Endothelial cell of umbilical vein (primary cell): ENCODE measurements around the gene CERKL. TPM values are rescaled to one million over a fixed set of nuclear protein-coding genes. Genes with fewer than 3 reads are reported as not detected.

Experiments used
- BruUV-seq: library from RNA; stranded (reverse); fragments of 400-500 nt; replicated peaks from 2 replicates; lab custom pipeline; 2021; lab: Mats Ljungman, UMichigan
- CTCF ChIA-PET: fragments of 300-600, 350-600 bp; sonication (Branson Sonifier 250); formaldehyde crosslinking; loops from one replicate; lab custom pipeline; 2021; ENCODE audit warnings: antibody characterized with exemption, inconsistent platforms; lab: Charles Lee
- POLR2A ChIA-PET: fragments of 300-600, 350-600 bp; sonication (Branson Sonifier 250); formaldehyde crosslinking; loops from one replicate; lab custom pipeline; 2021; ENCODE audit warnings: antibody characterized with exemption, inconsistent platforms; lab: Charles Lee
- DNase-seq: peaks from one replicate; pipeline ENCODE4 v3.0.0-alpha.2; 2011; ENCODE audit warnings: low read depth, low spot score
- FAIRE-seq: peaks from 2 replicates; lab custom pipeline; 2011; peaks lifted over from hg19 to GRCh38; lab: Jason Lieb, UNC
- H2AFZ ChIP-seq: 2 replicates; pipeline ENCODE4 v1.6.0; 2012; ENCODE audit warnings: low read depth, low read length, control low read depth, inconsistent platforms
- H3K27ac ChIP-seq: 2 replicates; pipeline ENCODE4 v1.5.1; 2011; ENCODE audit warnings: low read depth, mild to moderate bottlenecking, control low read depth, low read length, moderate library complexity; ENCODE audit not compliant: insufficient read depth
- H3K27me3 ChIP-seq, 2 experiments: 2 replicates each; pipeline versions ENCODE4 v1.6.0 to v1.6.1; 2011; ENCODE audit warnings: low read length in 2 of 2, mixed read lengths in 1 of 2; ENCODE audit not compliant: control insufficient read depth in 2 of 2, insufficient read depth in 2 of 2
- H3K36me3 ChIP-seq, 2 experiments: 2 replicates in 1 of 2; 3 replicates in 1 of 2; pipeline ENCODE4 v1.5.1; 2011; ENCODE audit warnings: low read length in 2 of 2, mild to moderate bottlenecking in 1 of 2, moderate library complexity in 1 of 2; ENCODE audit not compliant: control insufficient read depth in 2 of 2, insufficient read depth in 2 of 2; ENCODE audit errors: extremely low read depth in 1 of 2
- H3K4me1 ChIP-seq: 3 replicates; pipeline ENCODE4 v1.5.1; 2011; ENCODE audit warnings: mild to moderate bottlenecking, low read length; ENCODE audit not compliant: control insufficient read depth, insufficient read depth; ENCODE audit errors: extremely low read depth
- H3K4me2 ChIP-seq: 2 replicates; pipeline ENCODE4 v1.6.1; 2011; ENCODE audit warnings: low read length, control low read depth, mixed read lengths; ENCODE audit not compliant: insufficient read depth
- H3K4me3 ChIP-seq, 3 experiments: fragments of 200-600 bp in 1 of 3; sonication (generic), shearing (Covaris generic) in 1 of 3; replicated peaks in 1 of 3; 2 replicates each; pipeline ENCODE4 v1.5.1; 2011 to 2016; ENCODE audit warnings: control low read depth in 3 of 3, low read length in 3 of 3, mild to moderate bottlenecking in 2 of 3, inconsistent platforms in 1 of 3, low read depth in 1 of 3, moderate library complexity in 1 of 3; ENCODE audit not compliant: insufficient read depth in 1 of 3
- H3K79me2 ChIP-seq: 2 replicates; pipeline ENCODE4 v1.6.0; 2012; ENCODE audit warnings: low read length, inconsistent platforms; ENCODE audit not compliant: control insufficient read depth, insufficient read depth
- H3K9ac ChIP-seq: replicated peaks from 2 replicates; pipeline ENCODE3; 2011; ENCODE audit warnings: low read length, control low read depth; ENCODE audit not compliant: insufficient read depth; ENCODE audit errors: extremely low read depth
- H3K9me1 ChIP-seq: replicated peaks from 3 replicates; pipeline ENCODE4 v1.6.0; 2011; ENCODE audit warnings: mild to moderate bottlenecking, low read length; ENCODE audit not compliant: control insufficient read depth, insufficient read depth; ENCODE audit errors: extremely low read depth
- H3K9me3 ChIP-seq: replicated peaks from 2 replicates; pipeline ENCODE4 v1.5.1; 2012; ENCODE audit warnings: low read length, inconsistent platforms; ENCODE audit not compliant: control insufficient read depth, insufficient read depth
- H4K20me1 ChIP-seq: replicated peaks from 2 replicates; pipeline ENCODE3; 2011; ENCODE audit warnings: mild to moderate bottlenecking, low read length; ENCODE audit not compliant: control insufficient read depth, insufficient read depth; ENCODE audit errors: extremely low read depth
- EZH2 ChIP-seq: IDR thresholded peaks from 2 replicates; pipeline ENCODE4 v1.6.1; 2012; ENCODE audit warnings: borderline replicate concordance, low read depth, mild to moderate bottlenecking, moderate library complexity, low read length, inconsistent platforms; ENCODE audit not compliant: severe bottlenecking
- FOS ChIP-seq: IDR thresholded peaks from 2 replicates; pipeline ENCODE4 v1.6.1; 2011; ENCODE audit warnings: mild to moderate bottlenecking, low read length, moderate library complexity, borderline replicate concordance; ENCODE audit not compliant: insufficient read depth
- GATA2 ChIP-seq: IDR thresholded peaks from 2 replicates; pipeline ENCODE4 v1.7.0; 2011; ENCODE audit warnings: low read depth, mild to moderate bottlenecking, moderate library complexity, mixed read lengths, low read length; ENCODE audit not compliant: insufficient read length, insufficient read depth
- JUN ChIP-seq: IDR thresholded peaks from 2 replicates; pipeline ENCODE4 v1.6.1; 2011; ENCODE audit warnings: borderline replicate concordance, low read depth; ENCODE audit not compliant: insufficient read length, insufficient read depth
- MYC ChIP-seq: IDR thresholded peaks from one replicate; pipeline ENCODE4 v1.6.1; 2011; ENCODE audit warnings: mild to moderate bottlenecking, low read depth, low read length
- POLR2A ChIP-seq: IDR thresholded peaks from 2 replicates; pipeline ENCODE4 v1.6.1; 2012; ENCODE audit warnings: low read depth, mild to moderate bottlenecking, control low read depth, low read length
- POLR2AphosphoS5 ChIP-seq: IDR thresholded peaks from 2 replicates; pipeline ENCODE4 v1.6.1; 2012; ENCODE audit warnings: low read depth, mild to moderate bottlenecking, control low read depth, low read length, moderate library complexity; ENCODE audit not compliant: insufficient read depth
- dilution Hi-C: fragments of 300-500 bp; cut with MboI; formaldehyde crosslinking; loops from one replicate; pipeline ENCODE4 v1.15.0; 2019; ENCODE audit warnings: low sequenced_read_pairs; ENCODE audit not compliant: extremely low pct_ligation_motif_present
- intact Hi-C: fragments of 100-400 bp; cut with micrococcal nuclease; formaldehyde crosslinking; loops from one replicate; pipeline ENCODE4 v1.10.0; 2022
- polyA plus RNA-seq, 4 experiments: library from polyadenylated mRNA; depleted of rRNA in 3 of 4; stranded (reverse) in 3 of 4; unstranded in 1 of 4; fragments of >200 nt; gene quantifications; 2 replicates each; pipeline versions ENCODE4 v1.2.1 to v1.2.3, GENCODE V29; 2011 to 2012; ENCODE audit warnings: missing spikeins in 1 of 4
- total RNA-seq: library from RNA; stranded (reverse); gene quantifications from 2 replicates; pipeline ENCODE4 v1.2.3, GENCODE V29; 2021
- TF ChIP-seq, protein P1 (sequence below), 2 donors: IDR thresholded peaks; 1 replicate in 1 of 2; 2 replicates in 1 of 2; pipeline ENCODE4 v1.5.1; 2011; ENCODE audit warnings: low read length in 2 of 2, mild to moderate bottlenecking in 2 of 2, moderate library complexity in 2 of 2, control low read depth in 1 of 2, inconsistent platforms in 1 of 2, low read depth in 1 of 2; ENCODE audit not compliant: insufficient read depth in 1 of 2; ENCODE audit errors: extremely low read depth in 1 of 2
- TF ChIP-seq, protein P2 (sequence below): IDR thresholded peaks from 2 replicates; pipeline ENCODE4 v1.6.1; 2011; ENCODE audit not compliant: insufficient read depth, insufficient read length

Gene CERKL
- total and polyA plus RNA-seq, 2 donors (not counting 3 experiments of a cell fraction or from before 2014, with no cell fraction given): not detected

DNA sequence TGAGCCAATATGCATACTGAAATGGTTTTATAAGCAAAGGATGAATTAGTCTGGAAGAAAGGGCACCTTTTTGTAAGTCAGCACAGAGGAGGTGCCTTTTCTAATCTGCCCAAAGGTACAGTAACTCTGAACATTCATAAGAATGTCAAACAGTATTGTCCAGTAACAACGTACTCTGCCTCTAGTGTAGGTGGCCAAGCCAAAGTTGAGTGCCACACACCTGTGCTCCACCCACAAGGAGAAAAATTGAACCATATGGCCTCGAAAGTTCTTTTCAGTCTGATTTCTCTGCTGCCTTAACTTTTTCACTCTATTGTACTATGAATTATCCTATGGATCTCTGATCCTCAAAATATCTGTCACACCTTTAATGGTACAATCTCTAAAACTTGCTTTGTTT, 86.8 kb downstream of the CERKL start:
- FAIRE-seq: no peak
- Histone ChIP-seq H4K20me1 (no peaks in the 10 kb centered on the region), H3K36me3 (no peaks in the 10 kb centered on the region), H3K9me3 (no peaks in the 10 kb centered on the region), H3K79me2 (no peaks in the 10 kb centered on the region), H3K4me1 (no peaks in the 10 kb centered on the region), H3K27me3 (peaks cover 0 to 5% of the 10 kb centered on the region in 2 experiments), H3K27ac (no peak overlapping the region), H3K4me3 (no peak overlapping the region), H3K9ac (no peak overlapping the region), H3K4me2 (no peak overlapping the region), H2AFZ (no peak overlapping the region), H3K9me1 (no peaks in the 10 kb centered on the region)
- intact Hi-C loops: loop anchor here (5.0 kb wide), 1 partner anchor 332 kb away; no protein-coding TSS in a partner anchor
- POLR2A ChIA-PET: no interaction called here
- CTCF ChIA-PET: interaction anchor here (1.5 to 3.8 kb wide), 2 partner anchors 145 to 508 kb away, joined by 5 to 29 read pairs; no protein-coding TSS in a partner anchor
- DNase-seq: no peak
- TF ChIP-seq JUN (no peak), POLR2A (no peak), FOS (no peak), MYC (no peak), EZH2 (no peak), GATA2 (no peak), POLR2AphosphoS5 (no peak)
- TF ChIP-seq, protein P1, sequence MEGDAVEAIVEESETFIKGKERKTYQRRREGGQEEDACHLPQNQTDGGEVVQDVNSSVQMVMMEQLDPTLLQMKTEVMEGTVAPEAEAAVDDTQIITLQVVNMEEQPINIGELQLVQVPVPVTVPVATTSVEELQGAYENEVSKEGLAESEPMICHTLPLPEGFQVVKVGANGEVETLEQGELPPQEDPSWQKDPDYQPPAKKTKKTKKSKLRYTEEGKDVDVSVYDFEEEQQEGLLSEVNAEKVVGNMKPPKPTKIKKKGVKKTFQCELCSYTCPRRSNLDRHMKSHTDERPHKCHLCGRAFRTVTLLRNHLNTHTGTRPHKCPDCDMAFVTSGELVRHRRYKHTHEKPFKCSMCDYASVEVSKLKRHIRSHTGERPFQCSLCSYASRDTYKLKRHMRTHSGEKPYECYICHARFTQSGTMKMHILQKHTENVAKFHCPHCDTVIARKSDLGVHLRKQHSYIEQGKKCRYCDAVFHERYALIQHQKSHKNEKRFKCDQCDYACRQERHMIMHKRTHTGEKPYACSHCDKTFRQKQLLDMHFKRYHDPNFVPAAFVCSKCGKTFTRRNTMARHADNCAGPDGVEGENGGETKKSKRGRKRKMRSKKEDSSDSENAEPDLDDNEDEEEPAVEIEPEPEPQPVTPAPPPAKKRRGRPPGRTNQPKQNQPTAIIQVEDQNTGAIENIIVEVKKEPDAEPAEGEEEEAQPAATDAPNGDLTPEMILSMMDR (IDR thresholded peaks at IDR 0.05; ENCODE audit: extremely low read depth in 1 of 2, insufficient read depth in 1 of 2, low read depth in 1 of 2, low read length in 2 of 2): no peak
- TF ChIP-seq, protein P2, sequence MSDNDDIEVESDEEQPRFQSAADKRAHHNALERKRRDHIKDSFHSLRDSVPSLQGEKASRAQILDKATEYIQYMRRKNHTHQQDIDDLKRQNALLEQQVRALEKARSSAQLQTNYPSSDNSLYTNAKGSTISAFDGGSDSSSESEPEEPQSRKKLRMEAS: no peak
- BruUV-seq: no TSS peak
- dilution Hi-C loops: no loop called here
